ENCODE data around the gene GOLGA6L2. TPM values are rescaled to one million over a fixed set of nuclear protein-coding genes. Genes with fewer than 3 reads are reported as not detected.
"Not testable (repeated sequence)": the region's sequence is repeated elsewhere in the genome, so short reads cannot be mapped to it uniquely, and the experiment has no call there.

GOLGA6L2 gene
- total RNA-seq, 3 donors from 2014 or later (not counting 1 experiment from before 2014, with no cell fraction given) = not detected

DNA sequence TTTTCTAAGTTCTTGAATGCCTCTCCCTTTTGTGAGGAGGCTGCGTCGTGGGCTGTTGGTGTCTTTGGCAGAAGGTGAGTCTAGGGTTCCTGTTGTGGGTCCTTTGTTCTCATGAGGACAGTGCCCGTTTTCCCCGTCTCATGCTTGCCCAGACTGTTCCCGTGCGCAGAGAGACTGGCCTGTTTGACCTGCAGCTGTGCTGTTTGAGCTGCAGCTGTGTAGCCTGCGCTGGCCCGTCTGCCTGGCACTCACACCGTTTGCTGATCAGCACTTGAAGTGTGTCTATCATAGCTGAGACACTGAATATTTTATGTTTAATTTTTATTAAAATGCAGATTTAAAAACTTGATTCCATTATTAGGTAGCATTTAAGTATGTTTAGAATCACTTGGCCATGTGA lies 9.9 kb downstream of the GOLGA6L2 start:
- intact Hi-C loops (cut with micrococcal nuclease) = no loop called here
- Mint-ChIP-seq H3K27ac (no peak overlapping the region), H3K4me1 (no peaks in the 10 kb centered on the region), H3K36me3 (no peaks in the 10 kb centered on the region), H3K4me3 (no peak overlapping the region), H3K9me3 (no peaks in the 10 kb centered on the region), H3K27me3 (ENCODE audit: low read depth in 2 of 2) (no peaks in the 10 kb centered on the region)
- H3K27ac ChIP-seq (ENCODE audit: low read length) = no peak overlapping the region
- H3K4me1 ChIP-seq (ENCODE audit: control insufficient read depth, insufficient read depth, low read length) = no peaks in the 10 kb centered on the region
- DNase-seq = no peak
- ATAC-seq = no peak
- H3K4me3 ChIP-seq (ENCODE audit: low read length) = no peak overlapping the region
- H3K36me3 ChIP-seq (ENCODE audit: control insufficient read depth, insufficient read depth, low read length) = no peaks in the 10 kb centered on the region
- no peaks in the 10 kb centered on the region for H3K9me3 ChIP-seq (ENCODE audit: control insufficient read depth, insufficient read depth, low read length)
- TF ChIP-seq, protein P1, sequence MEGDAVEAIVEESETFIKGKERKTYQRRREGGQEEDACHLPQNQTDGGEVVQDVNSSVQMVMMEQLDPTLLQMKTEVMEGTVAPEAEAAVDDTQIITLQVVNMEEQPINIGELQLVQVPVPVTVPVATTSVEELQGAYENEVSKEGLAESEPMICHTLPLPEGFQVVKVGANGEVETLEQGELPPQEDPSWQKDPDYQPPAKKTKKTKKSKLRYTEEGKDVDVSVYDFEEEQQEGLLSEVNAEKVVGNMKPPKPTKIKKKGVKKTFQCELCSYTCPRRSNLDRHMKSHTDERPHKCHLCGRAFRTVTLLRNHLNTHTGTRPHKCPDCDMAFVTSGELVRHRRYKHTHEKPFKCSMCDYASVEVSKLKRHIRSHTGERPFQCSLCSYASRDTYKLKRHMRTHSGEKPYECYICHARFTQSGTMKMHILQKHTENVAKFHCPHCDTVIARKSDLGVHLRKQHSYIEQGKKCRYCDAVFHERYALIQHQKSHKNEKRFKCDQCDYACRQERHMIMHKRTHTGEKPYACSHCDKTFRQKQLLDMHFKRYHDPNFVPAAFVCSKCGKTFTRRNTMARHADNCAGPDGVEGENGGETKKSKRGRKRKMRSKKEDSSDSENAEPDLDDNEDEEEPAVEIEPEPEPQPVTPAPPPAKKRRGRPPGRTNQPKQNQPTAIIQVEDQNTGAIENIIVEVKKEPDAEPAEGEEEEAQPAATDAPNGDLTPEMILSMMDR (IDR thresholded peaks at IDR 0.05) = no peak
- no peaks in the 10 kb centered on the region for H3K27me3 ChIP-seq (ENCODE audit: control insufficient read depth, insufficient read depth, low read length)
- 75% methylated on average over 9 of the region's 9 CpGs for WGBS (ENCODE audit: insufficient coverage)

DNA sequence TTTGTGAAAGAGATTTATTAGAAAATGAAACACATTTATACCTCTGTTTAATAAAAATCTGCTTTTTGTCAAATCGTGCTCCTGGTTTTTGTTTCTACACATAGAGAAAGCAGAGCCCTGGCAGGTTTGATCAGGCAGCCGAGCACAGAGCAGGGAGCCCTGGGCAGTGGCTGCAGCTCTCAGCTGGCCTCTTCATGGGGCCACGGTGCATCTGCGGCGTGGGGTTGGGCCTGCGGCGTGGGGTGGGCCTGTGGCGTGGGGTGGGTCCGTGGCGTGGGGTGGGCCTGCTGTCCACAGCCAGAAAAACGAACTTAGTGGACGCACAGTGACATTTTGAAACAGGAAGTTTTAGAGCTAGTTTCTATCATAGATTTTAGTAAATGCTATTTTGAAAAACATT lies 10.6 kb downstream of the GOLGA6L2 start:
- TF ChIP-seq, protein P1 (IDR thresholded peaks at IDR 0.05) = no peak
- Mint-ChIP-seq H3K27me3 (ENCODE audit: low read depth in 2 of 2) (no peaks in the 10 kb centered on the region), H3K9me3 (no peaks in the 10 kb centered on the region), H3K4me1 (no peaks in the 10 kb centered on the region), H3K36me3 (no peaks in the 10 kb centered on the region), H3K27ac (no peak overlapping the region), H3K4me3 (no peak overlapping the region)
- Histone ChIP-seq H3K4me3 (ENCODE audit: low read length) (no peak overlapping the region), H3K4me1 (ENCODE audit: control insufficient read depth, insufficient read depth, low read length) (no peaks in the 10 kb centered on the region), H3K9me3 (ENCODE audit: control insufficient read depth, insufficient read depth, low read length) (no peaks in the 10 kb centered on the region), H3K27ac (ENCODE audit: low read length) (no peak overlapping the region), H3K27me3 (ENCODE audit: control insufficient read depth, insufficient read depth, low read length) (no peaks in the 10 kb centered on the region), H3K36me3 (ENCODE audit: control insufficient read depth, insufficient read depth, low read length) (no peaks in the 10 kb centered on the region)
- intact Hi-C loops (cut with micrococcal nuclease) = no loop called here
- 90% methylated on average over 12 of the region's 12 CpGs for WGBS (ENCODE audit: insufficient coverage)
- DNase-seq (no peak), ATAC-seq (no peak)

DNA sequence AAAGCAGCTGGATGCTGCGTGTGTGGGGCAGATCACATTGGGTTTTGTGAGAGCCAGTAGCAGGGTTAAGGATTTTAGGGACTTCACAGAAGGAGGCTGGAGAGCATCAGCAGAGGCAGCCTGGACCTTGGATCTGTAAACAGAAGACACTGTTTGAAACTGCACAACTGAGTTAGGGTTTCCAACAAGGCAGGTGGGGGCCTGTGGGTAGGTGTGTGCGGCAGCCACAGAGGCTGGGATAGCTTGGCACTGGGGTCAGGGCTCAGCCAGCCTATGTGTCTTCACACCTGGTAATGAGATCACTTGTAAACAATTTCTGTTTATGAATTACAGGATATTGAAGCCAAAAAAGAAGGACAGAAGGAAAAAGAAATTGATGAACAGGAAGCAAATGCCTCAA lies 12.3 kb downstream of the GOLGA6L2 start:
- H3K36me3 ChIP-seq (ENCODE audit: control insufficient read depth, insufficient read depth, low read length); H3K4me3 ChIP-seq (ENCODE audit: low read length); H3K9me3 Mint-ChIP-seq; H3K4me3 Mint-ChIP-seq; H3K9me3 ChIP-seq (ENCODE audit: control insufficient read depth, insufficient read depth, low read length); H3K27me3 ChIP-seq (ENCODE audit: control insufficient read depth, insufficient read depth, low read length); H3K27ac ChIP-seq (ENCODE audit: low read length); ATAC-seq; H3K4me1 ChIP-seq (ENCODE audit: control insufficient read depth, insufficient read depth, low read length); intact Hi-C loops (cut with micrococcal nuclease); H3K4me1 Mint-ChIP-seq; DNase-seq; H3K27me3 Mint-ChIP-seq (ENCODE audit: low read depth in 2 of 2); H3K36me3 Mint-ChIP-seq; H3K27ac Mint-ChIP-seq: not testable (repeated sequence)
- 93% methylated on average over 2 of the region's 2 CpGs for WGBS (ENCODE audit: insufficient coverage)

DNA sequence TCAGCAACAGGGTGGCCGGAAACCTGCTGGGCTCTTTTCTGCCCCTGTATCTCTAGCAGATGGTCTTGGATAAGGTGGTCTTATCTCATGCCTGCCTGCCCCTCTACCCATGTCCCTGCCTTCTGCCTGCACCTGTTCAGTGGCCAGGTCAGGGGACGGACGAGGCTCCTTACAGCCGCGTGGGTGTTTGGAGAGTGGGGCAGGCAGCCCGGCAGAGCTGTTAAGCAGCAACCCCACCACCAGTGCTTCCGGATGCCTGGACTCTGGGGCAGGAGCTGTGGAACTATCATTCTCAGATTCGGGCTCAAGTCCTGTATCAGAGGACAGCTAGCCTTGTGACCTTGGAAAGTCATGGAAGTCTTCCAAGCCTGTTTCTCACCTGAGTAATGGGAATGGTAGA lies 21.7 kb downstream of the GOLGA6L2 start:
- H3K27ac Mint-ChIP-seq; H3K9me3 ChIP-seq (ENCODE audit: control insufficient read depth, insufficient read depth, low read length); H3K36me3 ChIP-seq (ENCODE audit: control insufficient read depth, insufficient read depth, low read length); H3K4me3 ChIP-seq (ENCODE audit: low read length); H3K4me3 Mint-ChIP-seq; intact Hi-C loops (cut with micrococcal nuclease); H3K36me3 Mint-ChIP-seq; H3K27me3 ChIP-seq (ENCODE audit: control insufficient read depth, insufficient read depth, low read length); H3K4me1 Mint-ChIP-seq; H3K27me3 Mint-ChIP-seq (ENCODE audit: low read depth in 2 of 2); ATAC-seq; DNase-seq; H3K27ac ChIP-seq (ENCODE audit: low read length); H3K4me1 ChIP-seq (ENCODE audit: control insufficient read depth, insufficient read depth, low read length); H3K9me3 Mint-ChIP-seq: not testable (repeated sequence)
- 91% methylated on average over 8 of the region's 8 CpGs for WGBS (ENCODE audit: insufficient coverage)

Measured in natural killer cell (primary cell).